ENCODE results near the gene ENTREP3. TPM values are rescaled to one million over a fixed set of nuclear protein-coding genes. Genes with fewer than 3 reads are reported as not detected.

The ENTREP3 gene
- total RNA-seq, 4 donors from 2014 or later: 22.7 to 42.0 (median 26.6) TPM

DNA sequence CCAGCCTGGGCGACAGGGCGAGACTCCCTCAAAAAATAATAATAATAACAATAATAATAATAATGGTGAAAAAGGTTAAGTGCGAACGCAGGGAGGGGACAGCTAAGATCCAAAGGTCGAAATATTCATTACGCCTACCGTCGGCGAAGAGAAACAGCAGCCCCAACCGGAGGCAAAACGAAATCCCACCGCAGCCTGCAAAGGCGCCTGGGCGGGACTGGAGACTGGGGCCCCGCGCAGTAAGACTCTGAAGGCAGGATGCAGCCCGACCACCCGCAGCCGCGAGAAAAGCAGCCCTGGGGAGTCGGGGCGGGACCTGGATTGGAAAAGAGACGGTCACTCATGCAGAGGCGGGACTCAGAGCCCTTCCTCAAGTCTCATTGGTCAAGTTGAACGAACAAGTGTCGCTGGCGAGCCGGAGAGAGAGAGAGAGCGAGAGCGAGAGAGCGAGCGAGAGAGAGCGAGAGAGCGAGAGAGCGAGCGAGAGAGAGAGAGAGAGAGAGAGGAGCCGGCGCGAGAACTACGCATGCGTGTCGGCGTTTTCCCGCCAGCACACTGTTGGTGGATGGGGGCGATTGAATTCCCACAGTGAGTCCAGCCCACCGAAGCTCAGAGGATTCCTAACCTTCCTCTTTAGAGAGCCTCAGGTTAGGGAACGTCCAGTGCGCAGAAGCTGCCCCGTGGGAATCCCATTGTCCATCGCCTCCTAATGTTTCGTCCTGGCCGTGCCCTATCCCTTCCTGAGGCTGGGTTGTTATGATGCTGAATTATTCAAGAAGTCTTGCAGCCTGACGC lies 10.7 kb downstream of the ENTREP3 start:
- Histone ChIP-seq H3K27ac (peak overlapping the region; percentile 89 to 93 (median 90)), H3K4me3 (peak overlapping the region; percentile 49 to 70 (median 56)), H3K36me3 (peaks cover 0 to 33% (median 0%) of the 10 kb centered on the region in 3 donors), H3K9me3 (no peaks in the 10 kb centered on the region), H3K4me1 (peaks cover 0 to 44% (median 18%) of the 10 kb centered on the region in 4 donors), H3K27me3 (no peaks in the 10 kb centered on the region)
- DNase-seq (ENCODE audit: low spot score in 2 of 2): peak; percentile 97 to 99
- peak; percentile 75 to 99 for TF ChIP-seq EP300 (IDR thresholded peaks at IDR 0.05)
- peak in 4 of 5 experiments; percentile 95 to 100 (median 99) for TF ChIP-seq CTCF (IDR thresholded peaks at IDR 0.05)
- peak; percentile 84 to 89 for TF ChIP-seq POLR2A (IDR thresholded peaks at IDR 0.05)
- WGBS, 2 donors: 0% methylated on average over 53 of the region's 53 CpGs

GRCh38 chr1:155242805-155243358 lies 12.4 kb downstream of the ENTREP3 start:
- H3K9me3 ChIP-seq: no peaks in the 10 kb centered on the region
- H3K36me3 ChIP-seq: peaks cover 0 to 31% (median 2%) of the 10 kb centered on the region in 3 donors
- 71 to 85% methylated on average over 3 of the region's 3 CpGs for WGBS, 2 donors
- H3K4me1 ChIP-seq: peaks cover 0 to 44% (median 18%) of the 10 kb centered on the region in 4 donors
- DNase-seq (ENCODE audit: low spot score in 2 of 2): no peak
- no peak for TF ChIP-seq CTCF (IDR thresholded peaks at IDR 0.05)
- TF ChIP-seq POLR2A (IDR thresholded peaks at IDR 0.05): no peak
- no peak for TF ChIP-seq EP300 (IDR thresholded peaks at IDR 0.05)
- no peaks in the 10 kb centered on the region for H3K27me3 ChIP-seq
- peak overlapping the region; percentile 89 to 93 (median 90) for H3K27ac ChIP-seq
- peak overlapping the region in 3 of 4 donors; percentile 49 to 70 (median 49) for H3K4me3 ChIP-seq

DNA sequence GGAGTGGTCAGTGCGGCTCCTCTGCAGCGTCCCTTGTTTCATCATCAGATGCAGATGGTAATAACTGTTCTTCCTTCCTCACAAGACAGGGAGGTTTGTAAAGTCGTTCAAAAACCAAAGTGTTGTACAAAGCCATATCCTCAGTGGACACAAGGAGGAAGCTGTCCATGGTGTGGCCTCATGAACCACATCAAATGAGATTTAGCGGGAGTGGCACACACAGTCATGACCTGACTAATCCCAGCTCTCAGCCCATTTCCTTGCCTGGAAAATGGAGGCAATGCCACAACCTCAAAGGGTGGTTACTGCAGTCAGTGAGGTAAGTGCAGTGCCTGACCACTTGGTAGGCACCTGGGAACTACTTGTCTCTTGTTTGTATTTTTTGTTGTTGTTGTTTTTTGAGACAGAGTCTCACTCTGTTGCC lies 13.4 kb downstream of the ENTREP3 start:
- no peak for DNase-seq (ENCODE audit: low spot score in 2 of 2)
- H3K9me3 ChIP-seq: no peaks in the 10 kb centered on the region
- peaks cover 0 to 31% (median 4%) of the 10 kb centered on the region in 3 donors for H3K36me3 ChIP-seq
- H3K4me1 ChIP-seq: peaks cover 0 to 44% (median 18%) of the 10 kb centered on the region in 4 donors
- peak overlapping the region in 2 of 4 donors; percentile 32 to 38 for H3K27ac ChIP-seq
- TF ChIP-seq CTCF (IDR thresholded peaks at IDR 0.05): peak in 1 of 5 experiments; percentile 16
- no peak for TF ChIP-seq POLR2A (IDR thresholded peaks at IDR 0.05)
- no peaks in the 10 kb centered on the region for H3K27me3 ChIP-seq
- WGBS, 2 donors: 52 to 71% methylated on average over 4 of the region's 4 CpGs
- no peak overlapping the region for H3K4me3 ChIP-seq

DNA sequence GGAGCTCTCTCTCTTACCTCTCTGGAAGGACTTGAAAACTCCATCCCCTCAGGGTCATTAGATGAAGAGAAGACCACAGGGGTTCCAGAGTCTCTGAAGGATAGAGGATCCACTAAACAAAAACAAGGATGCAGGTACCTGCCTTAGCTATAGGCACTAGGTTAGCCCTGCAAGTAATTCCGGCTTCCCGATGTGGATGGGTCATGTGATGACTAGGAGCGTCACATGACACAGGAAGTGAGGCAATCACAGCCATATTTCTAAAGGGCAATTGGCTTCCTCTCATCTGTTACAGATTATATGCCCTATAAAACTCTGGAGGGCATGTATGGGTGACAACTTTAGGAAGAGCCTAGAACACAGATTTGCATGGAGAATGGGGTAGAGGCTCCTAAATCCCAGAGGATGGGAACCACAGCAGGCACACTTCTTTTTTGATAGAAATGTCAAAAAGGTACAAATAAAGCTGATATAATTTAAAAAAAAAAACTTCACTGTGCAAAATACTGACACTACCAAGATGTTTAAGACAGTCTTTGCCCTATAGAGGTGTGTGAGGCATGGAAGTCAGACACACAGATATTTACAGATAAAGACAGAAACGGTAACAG lies 14.1 kb downstream of the ENTREP3 start:
- H3K9me3 ChIP-seq: no peaks in the 10 kb centered on the region
- DNase-seq (ENCODE audit: low spot score in 2 of 2): peak; percentile 65 to 86
- peaks cover 0 to 44% (median 18%) of the 10 kb centered on the region in 4 donors for H3K4me1 ChIP-seq
- peak overlapping the region in 3 of 4 donors; percentile 22 to 64 (median 32) for H3K27ac ChIP-seq
- H3K27me3 ChIP-seq: no peaks in the 10 kb centered on the region
- peak overlapping the region in 2 of 4 donors; percentile 37 to 49 for H3K4me3 ChIP-seq
- TF ChIP-seq CTCF (IDR thresholded peaks at IDR 0.05): no peak
- peak; percentile 49 to 77 for TF ChIP-seq EP300 (IDR thresholded peaks at IDR 0.05)
- 14 to 18% methylated on average over 4 of the region's 4 CpGs for WGBS, 2 donors
- H3K36me3 ChIP-seq: peaks cover 0 to 34% (median 4%) of the 10 kb centered on the region in 3 donors
